Esophagus squamous epithelium (tissue), 5 donors: Measurements from ENCODE around the gene CLDN5. TPM values are rescaled to one million over a fixed set of nuclear protein-coding genes. Genes with fewer than 3 reads are reported as not detected.

Source experiments
- DNase-seq: peaks from one replicate; lab custom pipeline; 2025; lab: John Stamatoyannopoulos, UW
- H3K27ac ChIP-seq, 4 donors: fragments of 200-600 bp; sonication (generic); one replicate each; pipeline ENCODE4 v1.5.1; 2016 to 2019; ENCODE audit warnings: mild to moderate bottlenecking in 1 of 4
- H3K27me3 ChIP-seq, 4 donors: fragments of 200-600 bp; sonication (generic); 1 replicate in 3 of 4; 2 replicates in 1 of 4; pipeline versions ENCODE4 v1.5.1 to v1.6.0; 2017 to 2021; ENCODE audit warnings: antibody characterized with exemption in 1 of 4
- H3K36me3 ChIP-seq, 3 donors: fragments of 200-600 bp; sonication (generic); one replicate each; pipeline ENCODE4 v1.5.1; 2016 to 2019
- H3K4me1 ChIP-seq, 3 donors: fragments of 200-600 bp; sonication (generic); one replicate each; pipeline ENCODE4 v1.5.1; 2017 to 2019
- H3K4me3 ChIP-seq, 4 donors: fragments of 200-600 bp; sonication (generic); 1 replicate in 3 of 4; 2 replicates in 1 of 4; pipeline ENCODE4 v1.5.1; 2016 to 2019; ENCODE audit warnings: mild to moderate bottlenecking in 2 of 4, moderate library complexity in 1 of 4
- H3K9me3 ChIP-seq, 3 donors: fragments of 200-600 bp; sonication (generic); one replicate each; pipeline ENCODE4 v1.5.1; 2016 to 2019
- POLR2A ChIP-seq, 4 donors: fragments of 450-650 bp; IDR thresholded peaks; one replicate each; pipeline ENCODE4 v1.6.1; 2017; ENCODE audit warnings: antibody characterized with exemption in 4 of 4, mild to moderate bottlenecking in 4 of 4, moderate library complexity in 3 of 4
- WGBS, 2 donors: methylation state at CpG; one replicate each; pipeline ENCODE4 v1.1.5; 2018; 5-methylcytosine and 5-hydroxymethylcytosine counted together
- intact Hi-C: fragments of 100-400 bp; cut with DNase I; formaldehyde crosslinking; loops from one replicate; pipeline ENCODE4 v1.15.0; 2022
- total RNA-seq, 4 donors: library from RNA; depleted of rRNA; stranded (reverse); fragments of >200 nt; gene quantifications; one replicate each; pipeline ENCODE4 v1.1.0, GENCODE V29; 2016
- TF ChIP-seq, protein P1 (sequence below), 6 experiments: fragments of 450-650 bp in 4 of 6; fragments of 200-600 bp in 2 of 6; sonication (generic) in 2 of 6; IDR thresholded peaks; one replicate each; pipeline ENCODE4 v1.5.1; 2016 to 2019; ENCODE audit warnings: antibody characterized with exemption in 6 of 6, mild to moderate bottlenecking in 4 of 6, moderate library complexity in 4 of 6
- donor health status: DM: yes; HTN: yes; CAD: no.

CLDN5 gene
- total RNA-seq, 4 donors from 2014 or later = 9.7 to 62.9 (median 23.0) TPM

DNA sequence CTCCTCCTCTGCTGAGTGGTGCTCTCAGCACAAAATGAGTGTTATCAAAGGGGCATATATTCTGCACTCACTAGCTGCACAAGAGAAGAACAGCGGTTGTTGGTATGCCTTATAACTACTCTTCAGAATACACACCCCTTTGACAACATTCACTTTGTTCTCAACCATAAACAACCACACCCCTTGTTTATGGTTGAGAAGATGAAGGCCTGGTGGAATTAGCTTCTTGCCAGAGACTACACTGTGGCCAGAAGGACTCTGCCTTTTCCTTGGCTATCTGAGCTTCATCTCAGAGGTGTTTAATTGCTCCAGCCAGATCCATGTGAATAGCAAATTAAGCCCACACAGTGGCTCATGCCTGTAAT lies 45.0 kb upstream of the CLDN5 start:
- Histone ChIP-seq H3K27ac (peak overlapping the region in 1 of 4 donors; percentile 34), H3K4me3 (no peak overlapping the region), H3K27me3 (peaks cover 0 to 10% (median 0%) of the 10 kb centered on the region in 4 donors), H3K36me3 (no peaks in the 10 kb centered on the region), H3K4me1 (peaks cover 4 to 43% (median 7%) of the 10 kb centered on the region in 3 donors), H3K9me3 (no peaks in the 10 kb centered on the region)
- TF ChIP-seq, protein P1, sequence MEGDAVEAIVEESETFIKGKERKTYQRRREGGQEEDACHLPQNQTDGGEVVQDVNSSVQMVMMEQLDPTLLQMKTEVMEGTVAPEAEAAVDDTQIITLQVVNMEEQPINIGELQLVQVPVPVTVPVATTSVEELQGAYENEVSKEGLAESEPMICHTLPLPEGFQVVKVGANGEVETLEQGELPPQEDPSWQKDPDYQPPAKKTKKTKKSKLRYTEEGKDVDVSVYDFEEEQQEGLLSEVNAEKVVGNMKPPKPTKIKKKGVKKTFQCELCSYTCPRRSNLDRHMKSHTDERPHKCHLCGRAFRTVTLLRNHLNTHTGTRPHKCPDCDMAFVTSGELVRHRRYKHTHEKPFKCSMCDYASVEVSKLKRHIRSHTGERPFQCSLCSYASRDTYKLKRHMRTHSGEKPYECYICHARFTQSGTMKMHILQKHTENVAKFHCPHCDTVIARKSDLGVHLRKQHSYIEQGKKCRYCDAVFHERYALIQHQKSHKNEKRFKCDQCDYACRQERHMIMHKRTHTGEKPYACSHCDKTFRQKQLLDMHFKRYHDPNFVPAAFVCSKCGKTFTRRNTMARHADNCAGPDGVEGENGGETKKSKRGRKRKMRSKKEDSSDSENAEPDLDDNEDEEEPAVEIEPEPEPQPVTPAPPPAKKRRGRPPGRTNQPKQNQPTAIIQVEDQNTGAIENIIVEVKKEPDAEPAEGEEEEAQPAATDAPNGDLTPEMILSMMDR (IDR thresholded peaks at IDR 0.05) = no peak
- TF ChIP-seq POLR2A (IDR thresholded peaks at IDR 0.05) = no peak
- DNase-seq = no peak
- intact Hi-C loops = no loop called here
- WGBS, 2 donors = 50 to 100% methylated on average over 1 of the region's 1 CpG

DNA sequence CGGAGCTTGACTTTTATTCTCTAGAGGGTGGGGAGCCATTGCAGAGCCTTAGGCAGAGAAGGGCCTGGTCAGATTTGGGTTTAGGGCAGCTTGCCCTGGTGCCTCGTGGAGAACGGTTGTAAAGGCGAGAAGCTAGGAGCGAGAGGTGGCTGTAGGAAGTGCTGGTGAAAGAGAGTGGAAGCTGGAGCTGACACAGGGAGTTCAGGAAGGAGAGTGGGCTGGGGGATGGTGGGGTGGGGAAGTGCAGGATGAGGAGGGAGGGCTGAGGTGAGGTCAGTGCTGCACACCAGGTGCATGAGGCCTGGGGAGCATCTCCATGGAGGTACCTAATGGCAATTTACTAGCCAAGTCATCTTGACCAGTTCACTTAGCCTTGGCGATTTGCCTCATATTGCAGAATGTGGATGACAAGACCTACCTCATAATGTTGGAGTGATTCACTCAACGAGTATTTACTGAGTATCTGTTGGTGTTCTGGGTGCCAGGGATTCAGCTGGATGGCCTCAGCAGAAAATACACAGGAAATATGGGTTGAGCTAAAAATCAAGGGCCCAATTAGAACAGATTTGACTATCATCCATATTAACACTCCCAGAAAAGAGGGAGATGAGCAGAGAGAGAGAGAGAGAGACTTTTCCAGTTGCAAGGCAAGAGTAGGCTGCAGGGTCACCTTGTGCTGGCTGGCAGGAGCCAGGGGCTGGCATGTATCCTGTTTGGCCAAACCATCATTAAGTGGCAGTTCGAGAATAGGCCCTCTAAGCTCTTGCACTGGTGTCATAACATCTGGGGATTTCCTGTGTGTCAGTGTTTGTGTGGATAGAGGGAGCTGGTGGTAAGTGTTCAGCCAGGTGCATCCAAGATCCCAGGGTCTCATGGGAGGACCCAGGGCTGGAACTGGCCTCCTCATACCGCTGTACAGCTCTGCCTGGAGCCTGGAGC lies 44.4 kb upstream of the CLDN5 start:
- intact Hi-C loops = no loop called here

DNA sequence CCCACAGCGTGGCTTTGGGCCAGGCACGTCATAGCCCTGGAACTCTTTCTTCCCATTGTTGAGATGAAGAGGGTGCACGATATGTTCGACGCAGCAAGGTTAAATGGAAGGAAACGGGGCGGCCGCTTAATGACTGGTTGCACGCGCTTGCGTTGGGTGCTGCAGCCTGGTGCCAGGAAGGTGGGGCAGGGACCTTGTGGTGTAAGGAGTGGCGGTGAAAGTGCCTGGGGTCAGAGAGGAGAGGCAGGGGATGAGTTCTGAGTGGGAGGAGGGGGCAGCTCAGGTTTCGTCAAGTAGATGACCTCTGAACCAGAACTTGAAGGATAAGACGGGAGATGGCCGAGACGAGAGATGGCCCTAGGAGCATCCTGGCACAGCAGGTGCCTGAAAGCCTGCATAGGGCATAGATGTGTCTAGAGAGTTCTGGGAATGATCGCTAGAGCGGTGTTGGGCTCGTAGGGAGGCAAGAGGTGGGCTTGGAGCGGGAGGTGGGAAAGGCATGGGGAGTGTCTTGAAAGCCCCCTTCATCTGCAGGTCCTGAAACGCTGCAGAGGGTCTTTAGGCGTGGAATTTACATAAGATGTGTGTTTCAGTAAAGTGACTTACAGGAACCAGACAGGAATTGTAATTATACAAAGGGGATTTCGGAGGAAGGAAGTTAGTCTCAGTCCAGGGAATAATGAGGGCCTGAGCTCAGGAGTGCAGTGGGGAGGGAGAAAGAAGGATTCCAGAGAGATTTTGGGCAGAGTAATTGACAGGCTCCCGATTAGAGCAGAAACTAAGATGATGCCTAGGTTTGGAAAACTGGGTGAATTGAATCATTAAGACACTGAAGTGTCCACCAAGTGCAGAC lies 43.2 kb upstream of the CLDN5 start:
- peaks cover 0 to 10% (median 0%) of the 10 kb centered on the region in 4 donors for H3K27me3 ChIP-seq
- H3K9me3 ChIP-seq = no peaks in the 10 kb centered on the region
- 80 to 86% methylated on average over 24 of the region's 24 CpGs for WGBS, 2 donors
- TF ChIP-seq, protein P1 (IDR thresholded peaks at IDR 0.05) = no peak
- TF ChIP-seq POLR2A (IDR thresholded peaks at IDR 0.05) = no peak
- no peaks in the 10 kb centered on the region for H3K36me3 ChIP-seq
- H3K27ac ChIP-seq = peak overlapping the region in 3 of 4 donors; percentile 38 to 80 (median 63)
- H3K4me3 ChIP-seq = no peak overlapping the region
- DNase-seq = no peak
- intact Hi-C loops = no loop called here
- peaks cover 4 to 26% (median 7%) of the 10 kb centered on the region in 3 donors for H3K4me1 ChIP-seq

More for the DNA sequence above, 44.4 kb upstream of the CLDN5 start:
- H3K36me3 ChIP-seq = no peaks in the 10 kb centered on the region
- TF ChIP-seq, protein P1 (IDR thresholded peaks at IDR 0.05) = no peak
- TF ChIP-seq POLR2A (IDR thresholded peaks at IDR 0.05) = no peak
- H3K4me3 ChIP-seq = no peak overlapping the region
- DNase-seq = no peak
- no peaks in the 10 kb centered on the region for H3K9me3 ChIP-seq
- H3K4me1 ChIP-seq = peaks cover 4 to 38% (median 7%) of the 10 kb centered on the region in 3 donors
- H3K27ac ChIP-seq = peak overlapping the region in 2 of 4 donors; percentile 63 to 80
- 66 to 77% methylated on average over 7 to 8 of the region's 9 CpGs for WGBS, 2 donors
- H3K27me3 ChIP-seq = peaks cover 0 to 10% (median 0%) of the 10 kb centered on the region in 4 donors

DNA sequence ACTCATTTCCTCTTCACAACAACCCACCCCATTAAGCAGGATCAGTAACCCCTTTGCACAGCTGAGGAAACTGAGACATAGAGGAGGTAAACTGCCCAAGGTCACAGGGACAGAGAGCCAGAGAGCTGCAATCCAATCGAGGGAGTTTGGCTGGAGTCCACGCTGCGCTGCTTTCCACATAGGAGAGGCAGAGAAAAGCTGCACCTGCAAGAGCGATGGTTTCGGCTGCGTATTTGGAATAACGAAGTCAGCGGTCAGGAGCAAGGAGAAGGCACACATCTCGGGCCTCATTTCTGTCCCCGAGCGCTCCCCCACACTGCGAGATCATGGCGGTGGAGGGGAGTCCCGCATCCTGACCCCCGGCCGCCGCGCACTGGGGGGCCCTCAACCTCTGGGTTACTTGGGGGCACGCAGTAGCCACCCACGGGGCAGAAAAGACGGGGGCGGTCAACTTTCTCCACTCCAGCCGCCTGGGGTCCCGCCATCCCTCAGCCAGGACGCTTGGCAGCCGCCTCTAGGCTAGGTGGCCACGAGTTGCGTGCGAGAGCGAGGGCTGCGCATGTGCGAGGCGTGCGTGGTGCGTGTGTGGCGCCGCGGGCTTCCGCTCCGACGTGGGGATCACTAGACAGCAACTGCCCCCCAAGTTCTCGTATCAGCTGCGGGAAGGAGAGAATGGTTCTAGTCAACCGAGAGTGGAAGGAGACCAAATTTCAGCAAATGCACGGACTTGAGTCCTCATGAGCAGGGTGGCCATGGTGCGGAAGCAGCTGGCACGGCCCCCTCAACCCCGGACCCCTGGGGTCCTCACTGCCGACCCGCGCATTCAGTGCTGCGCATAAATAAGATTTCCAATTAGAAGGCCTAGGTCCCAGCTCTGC lies 42.3 kb upstream of the CLDN5 start:
- WGBS, 2 donors = 81 to 83% methylated on average over 12 to 29 of the region's 52 CpGs
- DNase-seq = no peak
- peaks cover 4 to 17% (median 4%) of the 10 kb centered on the region in 3 donors for H3K4me1 ChIP-seq
- peaks cover 0 to 10% (median 0%) of the 10 kb centered on the region in 4 donors for H3K27me3 ChIP-seq
- no peak overlapping the region for H3K4me3 ChIP-seq
- H3K27ac ChIP-seq = peak overlapping the region in 3 of 4 donors; percentile 38 to 80 (median 63)
- intact Hi-C loops = no loop called here
- H3K9me3 ChIP-seq = no peaks in the 10 kb centered on the region
- H3K36me3 ChIP-seq = no peaks in the 10 kb centered on the region
- TF ChIP-seq, protein P1 (IDR thresholded peaks at IDR 0.05) = no peak
- TF ChIP-seq POLR2A (IDR thresholded peaks at IDR 0.05) = no peak
